GM04504 (cell line): ENCODE measurements around the gene COPG2.
"Not testable (repeated sequence)": the region's sequence is repeated elsewhere in the genome, so short reads cannot be mapped to it uniquely, and the experiment has no call there.

ENCODE experiments used
- DNase-seq: peaks from one replicate; pipeline ENCODE4 v3.0.0-alpha.2; 2012; ENCODE audit warnings: low read depth

Gene COPG2, protein sequence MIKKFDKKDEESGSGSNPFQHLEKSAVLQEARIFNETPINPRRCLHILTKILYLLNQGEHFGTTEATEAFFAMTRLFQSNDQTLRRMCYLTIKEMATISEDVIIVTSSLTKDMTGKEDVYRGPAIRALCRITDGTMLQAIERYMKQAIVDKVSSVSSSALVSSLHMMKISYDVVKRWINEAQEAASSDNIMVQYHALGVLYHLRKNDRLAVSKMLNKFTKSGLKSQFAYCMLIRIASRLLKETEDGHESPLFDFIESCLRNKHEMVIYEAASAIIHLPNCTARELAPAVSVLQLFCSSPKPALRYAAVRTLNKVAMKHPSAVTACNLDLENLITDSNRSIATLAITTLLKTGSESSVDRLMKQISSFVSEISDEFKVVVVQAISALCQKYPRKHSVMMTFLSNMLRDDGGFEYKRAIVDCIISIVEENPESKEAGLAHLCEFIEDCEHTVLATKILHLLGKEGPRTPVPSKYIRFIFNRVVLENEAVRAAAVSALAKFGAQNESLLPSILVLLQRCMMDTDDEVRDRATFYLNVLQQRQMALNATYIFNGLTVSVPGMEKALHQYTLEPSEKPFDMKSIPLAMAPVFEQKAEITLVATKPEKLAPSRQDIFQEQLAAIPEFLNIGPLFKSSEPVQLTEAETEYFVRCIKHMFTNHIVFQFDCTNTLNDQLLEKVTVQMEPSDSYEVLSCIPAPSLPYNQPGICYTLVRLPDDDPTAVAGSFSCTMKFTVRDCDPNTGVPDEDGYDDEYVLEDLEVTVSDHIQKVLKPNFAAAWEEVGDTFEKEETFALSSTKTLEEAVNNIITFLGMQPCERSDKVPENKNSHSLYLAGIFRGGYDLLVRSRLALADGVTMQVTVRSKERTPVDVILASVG

DNA sequence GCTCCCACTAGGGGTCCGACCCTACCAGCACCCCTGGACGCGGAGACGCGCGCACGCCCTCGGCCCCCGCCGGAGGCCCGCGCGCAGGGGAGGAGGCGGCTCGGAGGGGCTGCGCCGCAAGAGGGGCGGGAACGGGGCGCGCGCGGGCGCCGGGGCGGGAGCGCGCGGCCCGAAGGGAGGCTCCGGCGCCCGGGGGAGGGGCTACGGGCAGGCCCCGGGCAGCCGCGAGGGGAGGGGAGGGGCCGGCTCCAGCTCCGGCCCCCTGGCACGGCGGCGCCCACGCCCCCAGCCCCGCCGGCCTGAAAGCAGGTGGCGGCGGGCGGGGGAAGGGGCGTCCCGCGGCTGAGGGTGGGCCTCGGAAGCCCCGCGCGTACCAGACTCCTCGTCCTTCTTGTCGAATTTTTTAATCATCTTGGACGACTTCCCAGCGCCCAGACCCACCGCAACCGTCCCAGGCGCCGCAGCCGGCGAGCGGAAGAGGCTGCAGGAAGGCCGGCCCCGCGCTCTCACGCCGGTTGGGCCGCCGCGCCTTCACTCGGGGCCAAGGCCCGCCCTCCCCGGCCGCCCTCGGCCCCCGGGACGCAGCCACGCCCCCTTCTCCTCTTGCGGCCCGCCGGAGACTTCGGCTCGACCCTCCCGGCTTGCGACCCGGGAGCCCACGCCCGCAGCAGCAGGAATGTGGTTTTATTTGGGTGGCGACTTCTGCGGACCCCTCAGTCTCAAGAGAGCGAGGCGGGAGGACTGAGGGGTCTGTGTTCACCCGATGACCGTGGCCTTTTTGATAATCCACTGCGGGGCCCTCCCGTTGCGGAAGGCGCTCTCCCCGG lies at the start of gene COPG2:
Gene COPG2, minus strand, starts transcription at position 491 of the 827 bp plus-strand sequence. Its CDS starts 80 bp downstream, at position 411.
- DNase-seq, result peak; percentile 63

DNA sequence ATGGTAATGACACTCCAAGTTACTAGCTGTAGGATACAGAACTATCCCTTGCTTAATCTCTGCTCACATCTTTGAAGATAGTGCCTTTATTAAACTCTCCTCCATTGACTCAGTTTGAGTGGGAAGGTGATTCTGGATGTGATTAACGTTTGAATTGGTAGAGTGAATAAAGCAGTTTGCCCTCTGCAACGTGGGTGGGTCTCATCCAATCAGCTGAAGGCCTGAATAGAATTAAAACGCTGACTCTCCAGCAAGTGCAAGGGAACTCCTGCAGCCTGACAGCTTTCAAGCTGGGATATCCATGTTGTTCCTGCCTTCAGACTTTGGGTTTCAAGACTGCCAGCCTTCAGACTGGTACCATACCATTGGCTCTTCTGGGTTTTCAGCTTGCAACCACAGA lies 43.9 kb upstream of the COPG2 start:
- DNase-seq, result no peak

DNA sequence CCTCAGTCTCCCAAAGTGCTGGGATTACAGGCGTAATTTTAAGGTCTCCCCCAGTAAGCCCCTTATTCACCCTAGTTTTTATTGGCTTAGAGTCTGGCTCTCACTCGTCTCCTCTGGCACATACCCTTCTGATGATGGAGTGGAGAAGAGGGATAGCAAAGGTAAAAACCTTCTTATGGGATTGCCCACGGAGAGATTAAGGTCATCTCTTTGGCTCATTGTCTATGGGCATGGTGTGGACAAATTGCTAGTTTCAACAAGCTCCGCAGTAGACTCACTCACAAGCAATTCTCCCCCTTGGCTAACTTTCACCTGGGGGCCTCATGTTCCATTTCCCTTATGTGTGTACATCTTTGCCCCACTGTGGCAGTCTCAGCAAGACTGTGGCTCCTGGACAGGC lies 40.2 kb upstream of the COPG2 start:
- no peak for DNase-seq

DNA sequence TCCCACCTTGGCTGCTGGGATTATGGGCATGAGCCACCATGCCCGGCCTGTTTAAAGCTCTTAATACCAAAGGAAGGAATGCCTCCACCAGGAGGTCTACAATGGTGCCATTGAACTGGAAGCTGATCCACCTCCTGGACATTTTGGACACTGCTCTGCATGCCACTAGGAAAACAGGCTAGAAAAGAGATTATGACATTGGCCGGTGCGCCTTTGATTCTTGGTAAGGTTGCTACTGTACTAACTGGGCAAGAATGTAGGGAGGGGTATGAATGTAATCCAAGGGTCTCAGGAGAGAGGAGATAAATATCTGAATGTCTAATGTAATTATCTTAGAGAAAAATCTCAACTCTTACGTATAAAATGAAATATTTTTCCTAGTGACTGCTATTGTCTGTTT lies 39.5 kb upstream of the COPG2 start:
- DNase-seq, result no peak

DNA sequence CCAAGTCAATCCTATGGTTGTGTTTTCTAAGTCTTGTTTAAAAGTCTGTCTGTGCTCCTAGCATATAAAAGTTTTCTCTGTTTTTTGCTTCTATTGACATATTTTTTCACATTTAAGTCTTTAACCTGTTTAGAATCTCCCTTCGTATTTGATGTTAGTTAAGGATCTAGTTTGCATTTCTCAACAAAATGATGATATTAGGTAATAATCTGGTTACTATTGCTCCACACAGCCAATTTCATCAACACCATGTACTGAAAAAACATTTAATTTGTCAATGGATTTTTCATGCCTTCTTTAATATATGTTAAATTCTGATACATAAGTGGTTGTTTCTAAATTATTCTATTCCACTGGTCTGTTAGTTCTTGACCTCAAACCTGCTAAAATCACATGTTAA lies 35.3 kb upstream of the COPG2 start:
- no peak for DNase-seq

DNA sequence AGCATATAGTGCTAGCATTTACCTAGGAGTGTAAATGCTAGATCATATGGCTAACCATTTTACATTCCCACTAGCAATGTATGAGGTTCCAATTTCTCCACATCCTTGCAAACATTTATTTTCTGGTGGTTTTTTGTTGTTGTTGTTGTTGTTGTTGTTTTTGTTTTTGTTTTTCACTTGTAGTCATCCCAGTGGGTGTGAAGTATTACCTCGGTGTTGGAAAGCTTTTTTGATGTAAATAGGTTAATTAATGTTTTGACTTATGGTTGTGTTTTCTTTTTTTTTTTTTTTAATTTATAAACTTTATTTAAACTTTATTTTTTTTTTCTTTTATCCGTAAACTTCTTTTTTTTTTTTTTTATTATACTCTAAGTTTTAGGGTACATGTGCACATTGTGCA lies 33.1 kb upstream of the COPG2 start:
- DNase-seq, result no peak

DNA sequence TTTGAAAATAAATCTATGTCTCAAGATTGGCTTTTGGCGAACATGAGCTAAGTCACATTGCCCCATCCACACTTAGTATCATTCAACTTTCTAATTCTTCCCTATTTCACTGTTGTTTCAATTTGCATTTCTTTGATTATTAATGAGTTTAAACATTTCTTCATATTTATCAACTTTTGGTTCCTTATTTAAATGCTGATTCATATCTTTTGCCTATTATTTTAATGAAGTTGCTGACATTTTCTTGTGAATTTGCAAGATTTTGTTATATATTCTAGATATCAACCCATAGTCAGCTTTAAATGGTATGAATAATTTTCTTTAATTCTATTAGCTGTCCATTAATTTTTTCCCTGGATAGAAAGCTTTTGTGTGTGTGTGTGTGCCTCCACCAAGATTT lies 32.2 kb upstream of the COPG2 start:
- no peak for DNase-seq

DNA sequence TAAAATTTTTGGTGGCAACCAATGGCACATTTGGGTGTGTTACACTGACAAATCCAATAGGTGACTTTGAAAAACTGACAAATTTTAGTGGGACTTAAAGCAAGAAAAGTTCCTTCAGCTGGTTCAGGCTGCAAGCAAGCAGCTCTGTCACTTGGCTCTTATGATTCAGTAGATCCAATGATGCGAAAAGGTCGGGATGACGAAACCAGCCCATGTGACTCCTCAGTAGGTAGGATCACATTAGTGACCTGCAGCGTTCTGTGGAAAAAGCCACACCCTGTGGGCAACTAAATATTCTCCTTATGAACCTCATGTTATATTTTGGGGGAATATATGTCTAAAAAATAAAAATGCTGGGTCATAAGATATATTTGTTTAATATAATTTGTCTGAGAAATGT lies 31.1 kb upstream of the COPG2 start:
- DNase-seq, result no peak

DNA sequence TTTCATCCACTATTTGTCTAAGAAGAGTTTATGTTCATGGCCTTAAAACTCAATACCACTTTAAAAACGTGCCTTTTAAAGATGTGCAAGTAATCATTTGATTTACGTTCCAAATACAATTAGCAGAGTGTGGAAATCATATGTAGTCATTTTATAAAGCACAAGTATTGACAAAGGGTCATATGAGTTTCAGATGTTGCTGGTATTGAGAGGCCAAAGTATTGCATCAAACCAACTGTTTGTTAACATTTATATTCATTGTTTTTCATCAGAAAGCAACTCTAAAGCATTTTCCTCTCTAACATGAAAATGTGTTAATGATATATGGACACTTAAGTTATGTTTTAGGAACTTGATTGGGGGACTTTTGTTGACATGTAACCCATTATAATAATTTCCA lies 29.3 kb upstream of the COPG2 start:
- no peak for DNase-seq

DNA sequence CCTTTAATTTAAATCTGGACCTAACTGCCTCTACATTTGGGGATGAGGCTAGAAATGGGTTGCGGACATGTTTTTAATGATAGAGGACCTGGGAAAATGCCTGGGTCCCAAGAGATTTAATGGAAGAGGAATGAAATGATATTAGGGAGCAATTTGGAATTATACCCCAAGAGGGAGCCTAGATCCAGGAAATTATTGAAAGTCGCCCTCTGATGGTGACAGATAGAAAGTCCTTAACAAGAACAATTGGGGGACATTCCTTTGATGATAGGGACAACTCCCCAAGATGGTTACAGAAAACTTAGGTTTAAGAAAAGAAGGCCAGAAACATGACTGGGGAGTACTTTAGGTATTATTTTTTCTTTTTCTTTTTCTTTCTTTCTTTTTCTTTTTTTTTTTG lies 27.3 kb upstream of the COPG2 start:
- no peak for DNase-seq

DNA sequence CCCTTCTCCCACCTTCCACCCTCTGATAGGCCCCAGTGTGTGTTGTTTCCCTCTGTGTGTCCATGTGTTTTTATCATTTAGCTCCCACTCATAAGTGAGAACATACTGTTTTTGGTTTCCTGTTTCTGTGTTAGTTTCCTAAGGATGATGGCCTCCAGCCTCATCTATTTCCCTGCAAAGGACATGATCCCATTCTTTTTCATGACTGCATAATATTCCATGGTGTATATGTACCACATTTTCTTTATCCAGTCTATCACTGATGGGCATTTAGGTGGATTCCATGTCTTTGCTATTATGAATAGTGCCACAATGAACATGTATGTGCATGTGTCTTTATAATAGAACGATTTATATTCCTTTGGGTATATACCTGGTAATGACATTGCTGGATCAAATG lies 23.8 kb upstream of the COPG2 start:
- not testable (repeated sequence) for DNase-seq

DNA sequence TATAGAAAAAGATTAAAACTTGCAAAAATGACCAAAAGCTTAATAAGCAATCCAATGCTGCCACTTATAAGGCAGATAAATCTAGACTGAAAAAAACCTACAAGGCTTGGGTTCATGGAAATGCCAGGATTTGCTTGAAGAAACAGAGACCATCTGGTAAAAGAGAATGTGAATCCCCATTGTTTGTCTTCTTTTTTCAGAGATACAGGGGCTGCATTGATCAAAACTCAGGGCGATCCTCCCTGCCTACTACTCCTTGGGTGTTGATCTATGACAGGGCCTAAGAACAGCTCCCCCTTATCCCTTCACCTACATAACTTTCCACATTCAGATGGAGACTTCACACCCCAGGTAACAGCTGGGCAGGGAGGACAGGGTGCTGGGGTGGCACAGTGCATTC lies 21.1 kb upstream of the COPG2 start:
- no peak for DNase-seq

DNA sequence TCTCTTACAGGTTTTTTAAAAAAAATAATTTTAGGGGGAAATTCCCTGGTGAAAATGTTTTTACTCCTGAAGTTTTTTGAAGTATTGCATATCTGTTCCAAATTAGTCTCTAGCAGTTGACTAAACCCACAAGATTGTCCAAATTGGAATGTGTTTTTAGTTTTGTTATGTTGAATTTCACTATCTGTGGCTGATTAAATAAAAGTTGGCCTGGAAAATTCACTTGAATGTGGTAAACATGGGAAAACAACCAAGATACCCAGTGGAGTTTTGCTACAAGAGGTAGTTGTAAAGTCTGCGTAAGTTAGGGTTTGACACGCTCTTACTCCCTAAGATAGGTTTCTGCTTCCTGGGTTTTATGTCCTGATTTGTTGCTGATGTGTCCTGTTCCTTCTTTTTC lies 14.5 kb upstream of the COPG2 start:
- no peak for DNase-seq

DNA sequence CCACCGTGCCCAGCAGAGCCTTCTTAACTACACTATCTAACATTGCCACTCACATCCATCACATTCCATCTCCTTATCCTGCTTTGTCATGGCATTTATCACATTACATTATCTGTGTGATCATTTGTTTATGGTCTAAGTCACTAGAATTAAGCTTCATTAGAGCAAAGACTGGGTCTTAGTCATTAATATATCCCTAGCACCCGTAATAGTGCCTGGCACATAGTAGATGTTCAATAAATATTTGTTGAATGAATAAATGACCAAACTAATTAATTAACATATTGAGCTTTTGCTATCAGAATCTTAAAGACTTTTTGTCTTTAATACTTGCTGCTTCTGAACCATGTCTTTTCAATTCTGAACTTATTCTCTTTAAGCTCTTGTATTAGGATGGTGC lies 5.9 kb upstream of the COPG2 start:
- DNase-seq, result no peak

DNA sequence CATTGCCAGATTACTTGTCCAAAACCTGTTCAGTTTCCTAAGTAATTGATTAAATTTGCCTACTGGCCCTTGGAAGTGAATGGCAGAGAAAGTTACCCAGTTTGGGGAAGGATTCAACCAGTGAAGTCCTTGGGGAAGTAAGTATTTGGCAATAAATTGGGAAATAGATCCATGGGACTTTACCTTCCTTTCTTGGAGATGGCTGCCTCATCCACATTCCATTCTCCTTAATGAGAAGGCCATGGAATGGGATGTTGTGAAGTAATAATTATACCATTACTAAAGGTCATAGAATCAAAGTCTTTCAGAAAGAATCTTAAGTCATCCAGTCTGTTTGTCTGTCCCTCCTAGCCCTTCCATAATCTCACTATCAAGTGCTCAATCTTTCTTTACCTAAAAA lies 4.5 kb upstream of the COPG2 start:
- DNase-seq, result no peak

DNA sequence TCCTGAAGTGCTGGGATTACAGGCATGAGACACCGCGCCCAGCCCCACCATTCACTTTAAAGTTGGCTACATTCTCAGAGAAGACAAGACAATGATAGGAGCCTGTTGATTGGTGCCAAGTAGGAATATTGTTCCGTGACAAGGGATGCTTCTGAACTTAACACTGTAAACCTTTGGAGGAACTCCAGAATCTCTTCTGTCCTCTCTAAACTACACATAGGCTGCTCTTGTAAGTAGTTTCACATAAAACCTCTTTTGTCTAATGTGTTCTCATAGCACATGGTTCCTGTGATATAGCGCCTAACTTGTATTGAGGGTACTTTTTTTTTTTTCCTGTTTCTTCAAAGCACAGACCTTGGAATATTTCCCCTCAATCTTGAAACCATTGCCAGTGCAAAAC lies 3.6 kb upstream of the COPG2 start:
- DNase-seq, result no peak

DNA sequence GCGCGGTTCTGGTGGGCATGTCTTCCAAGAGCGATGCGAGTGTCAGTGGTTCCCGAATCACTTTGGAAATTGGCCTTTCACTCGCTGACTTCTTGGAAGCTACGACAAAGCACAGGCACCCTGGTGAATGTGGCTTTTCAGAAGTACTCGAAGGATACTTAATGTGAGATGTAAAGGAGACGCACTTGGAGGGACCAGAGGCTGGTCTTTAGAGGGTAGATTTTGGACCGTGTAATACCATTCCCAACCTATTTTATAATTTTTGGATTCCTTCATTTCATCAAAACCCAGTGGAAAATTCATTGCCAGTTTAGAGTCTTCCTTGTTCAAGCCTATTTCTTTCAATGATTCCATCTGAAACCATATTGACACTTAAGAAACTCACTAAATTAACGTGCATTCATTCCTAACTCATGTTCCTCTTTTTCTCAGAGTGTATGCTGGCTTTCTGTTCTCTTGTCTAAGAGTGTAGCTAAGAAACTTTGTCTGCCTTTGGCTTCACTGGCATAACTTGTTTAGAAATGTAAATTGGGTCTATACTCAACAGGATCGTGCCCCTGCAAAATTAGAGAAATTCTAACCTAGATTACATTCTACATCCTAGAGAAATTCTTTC lies 645 bp upstream of the COPG2 start:
- DNase-seq, result no peak

DNA sequence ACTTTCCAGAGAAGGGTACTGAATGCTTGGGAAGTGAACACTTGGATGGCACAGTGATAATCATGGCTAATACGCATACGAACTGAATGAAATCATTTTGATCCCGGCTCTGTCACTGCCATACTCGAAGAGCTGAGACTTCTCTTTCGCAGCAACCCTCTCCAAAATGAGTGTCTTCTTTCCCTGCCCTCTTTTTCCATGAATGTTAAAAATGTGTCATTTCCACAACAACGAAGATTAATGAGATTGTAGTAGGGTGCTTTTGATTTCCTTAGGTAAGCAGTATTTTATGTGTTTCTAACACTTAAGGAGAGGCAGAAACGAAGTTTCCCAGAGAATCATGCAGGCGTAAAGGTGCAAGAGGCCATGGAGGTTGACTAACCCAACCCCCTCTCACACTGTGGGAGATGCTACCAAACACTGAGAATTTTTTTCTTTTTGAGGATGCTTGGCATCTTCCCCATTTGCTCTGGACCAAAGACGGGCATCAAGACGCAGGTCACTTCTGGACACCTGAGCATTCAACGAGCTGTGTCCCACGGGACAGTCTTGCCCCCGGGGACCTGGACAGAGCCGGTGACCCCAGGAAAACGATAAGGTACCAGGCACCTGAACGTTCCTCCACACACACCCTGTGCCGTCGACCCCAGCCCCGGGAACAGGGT lies 823 bp downstream of the COPG2 start:
- no peak for DNase-seq

DNA sequence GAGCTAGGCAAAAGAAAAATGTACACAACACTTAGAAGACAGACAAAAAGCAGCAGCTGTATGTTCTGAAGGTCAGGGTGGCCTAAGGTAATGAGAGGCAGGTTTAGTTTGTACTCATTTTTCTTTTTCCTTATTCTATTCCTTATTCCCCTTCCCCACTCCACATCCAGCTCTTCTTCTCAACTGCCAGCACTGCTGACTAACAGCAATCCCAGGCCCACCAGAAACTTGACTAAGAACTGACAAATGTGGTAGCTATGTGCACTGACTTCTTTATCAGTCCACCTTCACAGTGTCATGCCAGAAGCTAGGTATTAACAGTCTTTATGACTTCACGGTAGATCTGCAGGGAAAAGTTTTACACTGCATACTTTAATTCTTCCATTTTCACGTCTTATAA lies 6.1 kb downstream of the COPG2 start:
- DNase-seq, result no peak

DNA sequence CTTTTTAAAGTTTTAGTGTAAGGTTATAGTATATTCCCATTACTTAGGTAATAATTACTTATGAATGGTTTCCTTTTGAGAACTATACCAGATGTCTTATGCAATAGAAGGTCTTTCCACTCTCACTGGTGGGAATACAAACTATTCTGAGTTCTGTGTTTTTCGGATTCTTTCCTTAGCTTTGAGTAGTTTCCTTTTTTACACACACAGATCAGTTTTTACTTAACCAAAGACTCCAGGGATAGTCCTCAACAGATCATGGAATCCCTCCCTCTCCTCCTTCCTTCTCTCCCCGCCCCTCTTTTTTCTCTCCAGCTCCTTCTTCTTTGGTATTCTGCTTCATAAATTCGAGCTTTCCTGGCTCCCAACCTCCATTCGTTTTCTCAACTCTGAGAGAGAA lies 13.3 kb downstream of the COPG2 start:
- DNase-seq, result no peak

DNA sequence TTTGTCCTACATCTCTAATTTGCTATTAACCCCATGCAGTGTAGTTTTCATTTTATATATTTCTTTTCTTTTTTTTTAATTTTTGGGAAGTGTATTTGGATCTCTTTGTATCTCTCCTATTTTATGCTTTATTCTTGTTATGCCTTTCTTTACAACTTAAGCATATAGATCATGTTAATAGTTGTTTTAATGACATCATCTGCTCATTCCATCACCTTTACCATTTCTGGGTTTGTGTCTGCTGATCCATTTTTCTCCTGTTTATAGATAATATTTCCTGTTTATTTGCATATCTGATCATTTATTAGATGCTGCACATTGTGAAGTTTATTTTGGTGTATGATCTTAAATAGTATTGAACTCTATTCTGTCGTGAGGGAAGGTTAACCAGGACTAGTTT lies 13.7 kb downstream of the COPG2 start:
- no peak for DNase-seq
